ENCODE data around the gene PTH2. TPM values are rescaled to one million over a fixed set of nuclear protein-coding genes. Genes with fewer than 3 reads are reported as not detected.
"Not testable (repeated sequence)": the region's sequence is repeated elsewhere in the genome, so short reads cannot be mapped to it uniquely, and the experiment has no call there.

PTH2 gene, protein sequence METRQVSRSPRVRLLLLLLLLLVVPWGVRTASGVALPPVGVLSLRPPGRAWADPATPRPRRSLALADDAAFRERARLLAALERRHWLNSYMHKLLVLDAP
- total RNA-seq (2014; rRNA removed; shearing (Covaris generic)): not detected in 2 replicates

- DNase-seq (ENCODE audit: low spot score): no peak
These were observed at the start of gene PTH2 for GRCh38 chr19:49423071-49423984. Gene PTH2 (minus strand): TSS chr19:49423441. CDS start chr19:49423339, 102 bp downstream.

GRCh38 chr19:49472936-49473335 is 49.7 kb upstream of the PTH2 start:
- DNase-seq (ENCODE audit: low spot score): no peak

GRCh38 chr19:49470615-49470978 is 47.4 kb upstream of the PTH2 start:
- DNase-seq (ENCODE audit: low spot score): no peak

DNA sequence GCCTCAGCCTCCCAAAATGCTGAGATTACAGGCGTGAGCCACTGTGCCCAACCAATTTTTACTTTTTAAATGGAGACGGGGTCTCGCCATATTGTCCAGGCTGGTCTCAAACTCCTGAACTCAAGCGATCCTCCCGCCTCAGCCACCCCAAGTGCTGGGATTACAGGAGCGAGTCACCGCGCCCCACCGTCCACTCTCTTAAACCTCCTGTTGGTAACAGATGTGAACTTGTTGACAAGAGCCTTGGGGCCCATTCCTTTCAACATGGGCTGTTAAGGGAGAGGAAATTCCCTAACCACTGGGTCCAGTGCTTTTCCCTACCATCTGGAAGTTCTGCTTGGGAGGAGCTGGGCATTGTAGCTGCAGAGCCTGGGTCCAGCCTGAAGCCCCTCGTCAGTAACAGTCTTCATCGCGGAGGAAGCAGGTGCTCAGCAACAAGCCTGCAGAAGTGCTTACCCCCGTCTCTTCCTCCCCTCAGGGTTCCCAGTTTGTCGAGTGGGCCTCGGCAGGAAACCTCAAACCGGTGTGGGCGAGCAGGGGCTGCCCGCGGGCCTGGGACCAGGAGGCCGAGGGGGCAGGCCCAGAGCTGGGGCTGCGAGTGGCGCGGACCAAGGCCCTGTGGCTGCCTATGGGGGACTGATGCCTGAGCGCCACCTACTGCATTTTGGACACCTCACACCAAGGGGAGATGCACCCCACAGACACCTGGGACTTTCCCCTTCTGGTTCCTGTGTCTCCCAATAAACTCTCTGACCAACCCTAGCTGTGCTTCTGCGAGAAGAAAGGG is 46.8 kb upstream of the PTH2 start:
- DNase-seq (ENCODE audit: low spot score): no peak

- peak; percentile 63 for DNase-seq (ENCODE audit: low spot score)
These were observed 45.7 kb upstream of the PTH2 start for GRCh38 chr19:49468746-49469447.

GRCh38 chr19:49468199-49468598 is 45.0 kb upstream of the PTH2 start:
- no peak for DNase-seq (ENCODE audit: low spot score)

GRCh38 chr19:49465371-49465770 is 42.1 kb upstream of the PTH2 start:
- DNase-seq (ENCODE audit: low spot score): no peak

DNA sequence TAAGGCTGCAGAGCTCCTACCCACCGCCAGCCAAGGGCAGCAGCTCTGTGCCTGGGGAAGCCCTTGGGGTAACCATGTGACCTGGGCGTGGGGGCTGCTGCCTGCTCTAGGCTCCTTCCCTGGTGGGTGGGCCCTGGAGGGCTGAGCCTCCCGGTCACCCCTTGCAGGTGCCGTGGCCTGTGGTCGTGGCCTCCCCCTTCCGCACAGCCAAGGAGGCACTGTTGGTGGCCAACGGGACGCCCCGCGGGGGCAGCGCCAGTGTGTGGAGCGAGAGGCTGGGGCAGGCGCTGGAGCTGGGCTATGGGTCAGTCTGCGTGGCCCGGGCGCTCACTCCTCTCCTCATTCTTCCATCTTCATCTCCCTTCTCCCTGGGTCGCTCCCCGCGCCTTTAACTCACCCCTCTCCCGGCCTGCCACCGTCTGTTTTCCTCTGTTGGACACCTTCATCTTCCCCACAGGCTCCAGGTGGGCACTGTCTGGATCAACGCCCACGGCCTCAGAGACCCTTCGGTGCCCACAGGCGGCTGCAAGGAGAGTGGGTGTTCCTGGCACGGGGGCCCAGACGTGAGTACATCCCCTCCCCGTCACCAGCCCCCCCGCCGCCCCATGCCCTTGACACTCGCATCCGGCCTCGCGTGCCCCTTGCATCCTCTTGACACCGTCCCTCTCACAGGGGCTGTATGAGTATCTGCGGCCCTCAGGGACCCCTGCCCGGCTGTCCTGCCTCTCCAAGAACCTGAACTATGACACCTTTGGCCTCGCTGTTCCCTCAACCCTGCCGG is 40.9 kb upstream of the PTH2 start:
- no peak for DNase-seq (ENCODE audit: low spot score)

DNA sequence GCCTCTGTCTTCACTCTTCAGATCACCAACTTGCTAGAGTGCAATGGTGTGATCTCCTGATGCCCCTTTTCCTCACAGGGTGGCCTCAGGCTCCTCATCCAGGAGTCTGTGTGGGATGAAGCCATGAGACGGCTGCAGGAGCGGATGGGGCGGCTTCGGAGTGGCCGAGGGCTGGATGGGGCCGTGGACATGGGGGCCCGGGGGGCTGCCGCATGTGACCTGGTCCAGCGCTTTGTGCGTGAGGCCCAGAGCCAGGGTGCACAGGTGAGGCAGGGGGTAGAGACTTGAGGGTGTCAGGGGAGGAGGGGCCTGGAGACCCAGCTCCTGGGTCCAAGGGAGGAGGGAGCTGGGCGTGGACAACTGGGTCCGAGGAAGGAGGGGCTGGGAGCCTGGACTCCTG is 39.3 kb upstream of the PTH2 start:
- DNase-seq (ENCODE audit: low spot score): no peak

GRCh38 chr19:49461656-49462055 is 38.4 kb upstream of the PTH2 start:
- DNase-seq (ENCODE audit: low spot score): no peak

- DNase-seq (ENCODE audit: low spot score): not testable (repeated sequence)
These were observed 37.9 kb upstream of the PTH2 start for GRCh38 chr19:49461130-49461529.

- no peak for DNase-seq (ENCODE audit: low spot score)
These were observed 36.1 kb upstream of the PTH2 start for GRCh38 chr19:49459388-49459787.

DNA sequence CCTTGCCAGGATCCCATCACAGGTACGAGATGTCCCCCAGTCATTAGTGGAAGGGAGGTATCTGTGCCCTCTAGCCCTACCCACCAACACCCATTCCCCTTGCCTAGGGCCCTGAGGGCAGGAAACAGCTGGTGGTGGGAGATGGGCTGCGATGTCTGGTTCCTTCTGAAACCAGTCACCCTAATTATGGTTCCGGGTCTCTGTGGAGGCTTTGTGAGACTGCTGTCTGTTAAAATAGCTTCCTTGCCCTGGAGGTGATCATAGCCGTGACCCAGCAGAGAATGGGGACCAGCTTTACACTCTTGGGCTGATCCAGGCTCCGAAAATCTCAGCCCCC is 35.3 kb upstream of the PTH2 start:
- DNase-seq (ENCODE audit: low spot score): no peak

GRCh38 chr19:49456326-49456725 is 33.1 kb upstream of the PTH2 start:
- no peak for DNase-seq (ENCODE audit: low spot score)

DNA sequence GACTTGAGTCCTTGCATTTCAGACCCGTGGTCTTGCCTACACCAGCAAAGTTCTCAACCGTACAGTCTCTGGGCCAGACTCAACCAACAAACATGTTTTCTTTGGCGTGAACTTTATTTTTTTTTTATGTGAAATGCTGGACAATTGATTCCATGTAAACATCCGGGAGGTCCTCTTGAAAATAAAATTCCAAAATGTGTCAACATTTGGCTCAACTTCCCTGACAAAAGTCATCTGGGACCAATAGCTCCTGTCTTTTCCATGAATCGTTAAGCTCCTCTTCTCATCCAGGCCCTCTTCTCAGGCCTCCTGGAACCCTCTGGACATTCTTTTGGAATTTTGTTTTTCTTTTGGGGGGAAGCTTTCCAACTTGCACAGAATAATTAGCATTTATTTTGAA is 32.5 kb upstream of the PTH2 start:
- no peak for DNase-seq (ENCODE audit: low spot score)

DNA sequence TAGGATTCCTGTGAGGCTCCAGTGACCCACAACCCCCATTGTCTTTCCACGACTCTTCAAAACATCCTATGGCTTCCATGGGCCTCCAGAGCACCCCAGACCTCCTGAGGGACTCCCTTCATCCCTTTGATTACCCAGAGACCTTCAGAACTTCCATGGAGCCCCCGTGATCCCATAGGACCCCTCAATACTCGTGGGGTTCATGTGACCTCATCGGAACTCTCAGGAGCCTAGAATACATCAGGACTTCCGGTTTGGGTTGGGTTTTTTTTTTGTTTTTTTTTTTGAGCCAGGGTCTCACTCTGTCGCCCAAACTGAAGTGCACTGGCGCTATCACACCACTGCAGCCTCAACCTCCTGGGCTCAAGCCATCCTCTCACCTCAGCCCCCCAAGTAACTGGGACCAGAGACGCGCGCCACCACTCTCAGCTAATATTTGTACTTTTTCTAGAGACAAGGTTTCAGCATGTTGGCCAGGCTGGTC is 30.6 kb upstream of the PTH2 start:
- DNase-seq (ENCODE audit: low spot score): no peak

- DNase-seq (ENCODE audit: low spot score): peak; percentile 99
These were observed 29.9 kb upstream of the PTH2 start, which contains the start of gene ALDH16A1 for GRCh38 chr19:49453013-49453756. Gene ALDH16A1 (plus strand): TSS chr19:49453225. CDS start chr19:49453332, 107 bp downstream.

DNA sequence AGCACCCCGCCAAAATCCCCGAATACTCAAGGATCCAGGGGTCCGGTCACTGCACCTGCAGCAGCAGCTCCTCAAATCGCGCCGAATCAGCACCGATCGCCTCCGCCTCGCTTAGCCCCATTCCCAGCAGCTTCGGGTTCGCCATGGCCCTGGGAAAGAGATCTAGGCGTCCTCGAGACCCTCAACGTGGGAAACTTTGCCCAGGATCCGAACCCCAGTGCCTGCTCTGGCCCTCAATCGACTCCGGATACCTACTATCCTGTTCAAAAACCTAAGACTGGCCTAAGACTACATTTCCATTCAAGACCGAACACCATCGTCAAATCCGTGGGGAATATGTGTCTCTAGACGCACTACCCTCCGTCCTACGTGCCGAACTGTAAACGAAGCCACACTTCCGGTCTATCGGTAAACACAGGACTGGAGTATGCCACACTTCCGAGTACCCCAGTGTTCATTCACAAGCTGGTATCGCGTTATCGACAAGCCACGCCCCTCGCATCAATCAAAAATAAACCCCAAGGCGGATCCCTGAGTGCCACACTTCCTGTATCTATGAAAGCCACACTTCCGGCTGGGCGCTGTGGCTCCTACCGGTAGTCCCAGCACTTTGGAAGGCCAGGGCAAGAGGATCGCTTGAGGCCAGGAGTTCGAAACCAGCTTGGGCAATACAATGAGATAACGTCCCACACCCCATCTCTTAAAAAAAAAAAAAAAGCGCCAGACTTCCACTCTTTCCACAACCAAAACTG is 28.4 kb upstream of the PTH2 start, which contains the start of gene PIH1D1:
TSS of gene PIH1D1 (minus strand) at position 385 of the 752 bp plus-strand sequence. CDS start at position 145, 240 bp downstream.
- peak; percentile 100 for DNase-seq (ENCODE audit: low spot score)

DNA sequence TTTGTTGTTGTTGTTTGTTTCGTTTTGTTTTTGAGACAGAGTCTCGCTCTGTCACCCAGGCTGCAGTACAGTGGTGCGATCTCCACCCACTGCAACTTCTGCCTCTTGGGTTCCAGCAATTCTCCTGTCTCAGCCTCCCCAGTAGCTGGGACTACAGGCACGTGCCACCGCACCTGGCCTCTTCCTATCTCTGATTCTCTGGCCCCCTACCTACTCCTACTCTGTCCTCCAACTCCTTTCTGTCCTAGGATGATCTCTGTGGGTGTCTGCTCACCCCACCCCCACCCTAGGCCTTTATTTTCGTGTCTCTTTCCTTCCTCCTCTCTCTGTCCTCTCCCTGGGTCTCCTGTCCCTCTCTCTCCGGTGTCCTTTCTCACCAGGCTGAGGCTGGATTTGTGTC is 27.2 kb upstream of the PTH2 start:
- DNase-seq (ENCODE audit: low spot score): no peak

GRCh38 chr19:49448432-49448786 is 25.2 kb upstream of the PTH2 start:
- DNase-seq (ENCODE audit: low spot score): no peak

Data from H4 (cell line).